NCI-H2081 (cell line): ENCODE data around the gene AFM.

Source experiments
- DNase-seq, 2 experiments: peaks; one replicate each; lab custom pipeline; 2025; lab: John Stamatoyannopoulos, UW

AFM gene

GRCh38 chr4:73481358-73481757 lies at the start of gene AFM:
Gene AFM, plus strand, starts transcription at chr4:73481745. Its CDS starts 31 bp downstream, at chr4:73481776.
- no peak for DNase-seq

- no peak for DNase-seq
Measured at GRCh38 chr4:73431813-73432168, 49.8 kb upstream of the AFM start.

- DNase-seq = no peak
Measured at GRCh38 chr4:73432169-73433000, 49.2 kb upstream of the AFM start.

- no peak for DNase-seq
Measured at GRCh38 chr4:73433140-73433539, 48.4 kb upstream of the AFM start.

GRCh38 chr4:73434311-73434710 lies 47.2 kb upstream of the AFM start:
- DNase-seq = no peak

- DNase-seq = no peak
Measured at GRCh38 chr4:73435984-73436383, 45.6 kb upstream of the AFM start, which contains the start of gene AFP. Gene AFP, plus strand, starts transcription at chr4:73436221. Its CDS starts 42 bp downstream, at chr4:73436263.

- DNase-seq = no peak
Measured at GRCh38 chr4:73436674-73437557, 44.6 kb upstream of the AFM start.

GRCh38 chr4:73437558-73437956 lies 44.0 kb upstream of the AFM start:
- DNase-seq = no peak

- DNase-seq = no peak
Measured at GRCh38 chr4:73438048-73438447, 43.5 kb upstream of the AFM start.

- DNase-seq = no peak
Measured at GRCh38 chr4:73438582-73439215, 42.8 kb upstream of the AFM start.

- DNase-seq = no peak
Measured at GRCh38 chr4:73439445-73439844, 42.1 kb upstream of the AFM start.

- DNase-seq = no peak
Measured at GRCh38 chr4:73439991-73440390, 41.6 kb upstream of the AFM start.

GRCh38 chr4:73440653-73441052 lies 40.9 kb upstream of the AFM start:
- DNase-seq = no peak

GRCh38 chr4:73442275-73442674 lies 39.3 kb upstream of the AFM start:
- DNase-seq = no peak

- no peak for DNase-seq
Measured at GRCh38 chr4:73443224-73443623, 38.3 kb upstream of the AFM start.

- no peak for DNase-seq
Measured at GRCh38 chr4:73445383-73446335, 35.9 kb upstream of the AFM start.

GRCh38 chr4:73446336-73446938 lies 35.1 kb upstream of the AFM start:
- peak; percentile 12 to 57 for DNase-seq

GRCh38 chr4:73447671-73448070 lies 33.9 kb upstream of the AFM start:
- DNase-seq = no peak

GRCh38 chr4:73448448-73449203 lies 32.9 kb upstream of the AFM start:
- no peak for DNase-seq

GRCh38 chr4:73450398-73451004 lies 31.0 kb upstream of the AFM start:
- peak; percentile 62 to 89 for DNase-seq
